ENCODE measurements around the gene ELMO3.

ELMO3 gene

DNA sequence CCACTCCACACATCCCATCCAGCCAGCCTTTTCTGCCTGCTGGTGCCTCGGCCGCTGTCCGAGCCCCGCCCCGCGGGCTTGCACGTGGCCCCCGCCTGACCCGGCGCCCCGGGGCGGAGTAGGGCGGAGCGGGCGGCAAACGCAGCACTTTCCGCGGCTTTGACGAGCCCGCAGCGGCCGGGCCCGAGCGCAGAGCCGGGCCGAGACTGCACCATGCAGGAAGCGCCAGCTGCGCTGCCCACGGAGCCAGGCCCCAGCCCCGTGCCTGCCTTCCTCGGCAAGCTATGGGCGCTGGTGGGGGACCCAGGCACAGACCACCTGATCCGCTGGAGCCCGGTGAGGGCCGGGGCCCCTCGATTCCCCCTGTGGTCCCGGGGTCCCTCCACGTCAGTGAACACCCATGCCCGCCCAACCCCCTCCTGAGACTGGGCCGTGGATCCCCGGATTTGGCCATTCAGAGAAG is 34.3 kb upstream of the ELMO3 start, which contains the start of gene HSF4:
Gene HSF4 (plus strand): TSS at position 147 of the 463 bp plus-strand sequence. CDS start 67 bp downstream, at position 214.
- peak; percentile 77 for DNase-seq (ENCODE audit: low spot score)

DNA sequence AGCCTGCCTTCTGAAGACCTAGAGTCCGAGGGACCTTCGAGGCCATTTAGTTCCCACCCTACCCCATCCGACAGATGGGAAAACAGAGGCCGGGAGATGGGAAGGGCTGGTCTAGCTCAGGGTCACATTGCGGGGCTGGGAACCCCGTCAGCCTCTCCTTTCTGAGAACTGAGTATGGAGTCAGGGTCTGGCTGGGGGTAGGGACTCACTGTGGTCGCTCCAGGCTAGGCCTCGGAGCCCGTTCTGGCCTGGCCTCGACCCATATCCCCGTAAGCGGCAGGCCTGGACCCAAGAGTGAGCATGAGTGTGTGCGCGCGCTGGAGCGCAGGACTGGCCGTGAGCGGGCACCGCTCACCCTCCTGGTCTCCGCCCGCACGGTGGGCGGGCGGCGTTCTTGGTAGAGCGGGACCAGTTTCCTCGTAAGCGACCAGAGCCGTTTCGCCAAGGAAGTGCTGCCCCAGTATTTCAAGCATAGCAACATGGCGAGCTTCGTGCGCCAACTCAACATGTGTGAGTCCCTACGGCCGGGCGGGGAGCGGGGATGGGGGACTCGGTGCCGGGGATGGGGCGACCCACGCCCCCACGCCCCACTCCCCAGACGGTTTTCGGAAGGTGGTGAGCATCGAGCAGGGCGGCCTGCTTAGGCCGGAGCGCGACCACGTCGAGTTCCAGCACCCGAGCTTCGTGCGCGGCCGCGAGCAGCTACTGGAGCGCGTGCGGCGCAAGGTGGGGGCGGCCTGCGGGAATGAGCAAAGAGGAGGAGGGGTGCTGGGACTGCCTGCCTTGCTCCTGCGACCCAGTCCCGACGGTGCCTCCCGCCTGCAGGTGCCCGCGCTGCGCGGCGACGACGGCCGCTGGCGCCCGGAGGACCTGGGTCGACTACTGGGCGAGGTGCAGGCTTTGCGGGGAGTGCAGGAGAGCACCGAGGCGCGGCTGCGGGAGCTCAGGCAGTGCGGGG is 33.5 kb upstream of the ELMO3 start:
- no peak for DNase-seq (ENCODE audit: low spot score)

DNA sequence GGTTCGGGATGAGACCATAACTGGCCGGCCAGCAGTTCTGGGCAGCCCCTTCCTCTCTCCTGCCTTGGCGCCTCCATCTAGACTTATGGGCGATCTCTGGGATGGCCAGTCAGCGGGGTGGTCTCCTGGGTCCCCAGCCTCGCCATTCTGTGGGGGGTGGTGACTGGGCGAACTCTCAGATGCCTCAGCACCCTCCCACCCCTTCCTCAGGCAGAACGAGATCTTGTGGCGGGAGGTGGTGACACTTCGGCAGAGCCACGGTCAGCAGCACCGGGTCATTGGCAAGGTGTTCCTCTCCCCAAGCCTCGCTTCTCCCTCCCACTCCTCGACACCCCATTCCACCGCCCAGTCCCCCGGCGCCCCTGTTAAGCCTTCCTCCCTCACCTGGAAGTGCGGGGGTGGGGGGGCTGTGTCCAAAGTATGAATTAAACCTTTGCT is 32.8 kb upstream of the ELMO3 start:
- DNase-seq (ENCODE audit: low spot score) = no peak

DNA sequence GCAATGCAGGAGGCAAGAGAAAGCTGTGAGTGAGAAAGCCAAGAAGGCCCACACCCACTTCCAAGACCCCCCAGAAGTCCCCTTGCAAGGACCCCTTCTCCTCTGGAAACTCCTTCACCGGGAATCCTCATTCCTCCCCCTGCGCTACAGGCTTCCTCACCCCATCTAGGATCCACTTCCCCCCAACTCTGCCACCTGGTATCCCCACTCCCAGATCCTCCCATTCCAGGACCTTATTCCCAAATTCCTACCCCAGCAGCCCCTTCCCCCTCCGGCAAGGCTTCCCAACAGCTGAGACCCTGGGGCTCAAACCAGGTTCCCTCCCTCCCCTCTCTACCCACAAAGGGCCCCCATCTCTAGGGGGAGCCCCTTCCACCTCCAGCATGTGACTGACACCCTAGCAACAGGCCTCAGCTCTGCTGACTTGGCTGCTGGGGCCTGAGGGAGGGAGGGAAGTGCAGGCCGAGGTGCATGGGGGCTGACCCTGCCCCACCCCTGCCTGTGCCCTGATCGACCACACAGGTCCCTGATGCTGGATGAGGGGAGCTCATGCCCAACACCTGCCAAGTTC is 32.2 kb upstream of the ELMO3 start:
- DNase-seq (ENCODE audit: low spot score) = no peak

DNA sequence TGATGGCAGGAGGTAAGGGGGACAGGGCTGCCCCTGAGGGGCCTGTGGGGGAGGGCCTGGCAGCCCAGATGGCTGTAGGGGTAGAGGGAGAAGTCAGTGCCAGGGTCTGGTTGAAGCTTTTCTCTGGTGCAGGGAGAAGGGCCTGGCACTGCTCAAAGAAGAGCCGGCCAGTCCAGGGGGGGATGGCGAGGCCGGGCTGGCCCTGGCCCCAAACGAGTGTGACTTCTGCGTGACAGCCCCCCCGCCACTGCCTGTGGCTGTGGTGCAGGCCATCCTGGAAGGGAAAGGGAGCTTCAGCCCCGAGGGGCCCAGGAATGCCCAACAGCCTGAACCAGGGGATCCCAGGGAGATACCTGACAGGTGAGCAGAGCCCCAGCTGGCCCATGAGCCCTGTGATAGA is 31.3 kb upstream of the ELMO3 start:
- DNase-seq (ENCODE audit: low spot score) = no peak

DNA sequence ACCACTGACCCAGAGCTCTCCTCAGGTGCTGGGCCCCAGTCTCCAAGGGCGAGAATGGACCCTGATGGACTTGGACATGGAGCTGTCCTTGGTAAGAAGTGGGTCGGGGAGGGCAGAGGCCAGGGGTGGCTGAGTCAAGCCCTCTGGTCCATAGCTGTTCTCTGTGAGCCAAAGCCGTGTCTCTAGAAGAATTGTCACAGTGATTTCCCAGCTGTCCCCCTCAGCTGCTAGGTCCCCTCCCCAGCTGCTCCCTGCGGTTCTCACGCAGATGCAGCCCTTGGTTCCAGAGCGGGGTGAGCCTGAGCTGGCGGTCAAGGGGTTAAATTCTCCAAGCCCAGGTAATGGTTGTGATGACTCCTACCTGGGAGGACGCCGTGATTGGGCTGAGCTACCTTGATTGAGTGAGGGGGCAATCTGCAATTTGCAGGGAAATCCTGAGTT is 29.9 kb upstream of the ELMO3 start:
- DNase-seq (ENCODE audit: low spot score) = no peak

DNA sequence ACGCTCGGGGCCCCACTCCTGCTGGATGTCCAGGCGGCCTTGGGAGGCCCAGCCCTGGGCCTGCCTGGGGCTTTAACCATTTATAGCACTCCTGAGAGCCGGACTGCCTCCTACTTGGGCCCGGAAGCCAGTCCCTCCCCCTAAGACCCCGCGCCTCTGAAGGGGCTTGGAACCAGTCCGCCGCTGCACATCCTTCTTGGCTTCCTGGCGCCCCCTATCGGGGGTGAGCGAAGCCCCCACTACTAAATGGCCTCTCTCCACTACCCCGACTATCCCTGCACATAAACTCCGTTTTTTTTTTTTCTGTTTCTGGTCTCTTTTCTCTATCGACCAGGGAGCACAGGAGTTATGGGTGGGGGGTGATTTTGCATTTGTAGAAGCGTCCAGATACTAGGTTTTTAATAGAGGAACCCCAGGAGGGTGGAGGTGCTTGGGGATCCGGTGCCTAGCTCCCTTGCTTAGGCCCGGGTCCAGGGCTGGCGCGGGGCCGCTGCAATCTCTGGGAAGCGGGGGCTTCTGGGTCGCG is 29.2 kb upstream of the ELMO3 start:
- DNase-seq (ENCODE audit: low spot score) = peak; percentile 37

DNA sequence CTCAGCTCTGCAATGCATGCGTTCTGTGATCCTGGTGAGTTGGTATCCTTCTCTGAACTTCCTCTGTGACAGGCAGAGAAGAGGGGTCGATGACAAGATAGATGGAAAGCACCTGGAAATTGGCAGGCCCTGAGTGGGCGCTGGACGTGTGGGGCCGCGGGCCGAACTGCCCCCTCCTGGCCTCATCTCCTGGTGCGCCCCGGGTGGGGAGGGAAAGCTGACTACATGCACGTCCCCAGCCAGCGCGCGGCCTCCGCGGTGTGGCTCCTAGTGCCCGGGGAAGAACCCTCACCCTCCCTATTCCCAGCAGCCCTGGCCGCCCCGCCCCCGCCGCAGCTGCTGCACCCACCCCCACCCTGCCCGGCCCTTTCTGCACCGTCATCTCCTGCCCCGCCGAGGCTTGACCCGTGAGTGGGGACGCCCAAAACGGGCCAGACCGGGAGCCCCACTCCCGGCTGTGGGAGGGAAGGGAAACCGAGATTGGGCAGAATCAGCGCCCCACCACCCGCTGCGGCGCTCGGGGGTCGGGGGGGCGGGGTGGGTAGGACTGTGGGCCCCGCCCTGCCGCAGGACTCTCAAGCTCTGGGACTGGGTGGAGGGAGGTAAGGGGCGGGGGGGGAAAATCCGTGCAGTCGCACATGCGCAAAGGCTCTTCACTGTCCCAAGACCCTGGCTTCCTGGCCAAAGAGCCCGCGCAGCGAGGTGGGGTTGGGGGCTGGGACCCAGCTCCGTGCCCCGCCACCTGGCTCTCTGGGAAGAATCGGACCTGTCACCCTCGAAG is 28.6 kb upstream of the ELMO3 start, which contains the start of gene NOL3:
Gene NOL3 (plus strand): TSS at position 371 of the 781 bp plus-strand sequence.
- DNase-seq (ENCODE audit: low spot score) = peak; percentile 94

DNA sequence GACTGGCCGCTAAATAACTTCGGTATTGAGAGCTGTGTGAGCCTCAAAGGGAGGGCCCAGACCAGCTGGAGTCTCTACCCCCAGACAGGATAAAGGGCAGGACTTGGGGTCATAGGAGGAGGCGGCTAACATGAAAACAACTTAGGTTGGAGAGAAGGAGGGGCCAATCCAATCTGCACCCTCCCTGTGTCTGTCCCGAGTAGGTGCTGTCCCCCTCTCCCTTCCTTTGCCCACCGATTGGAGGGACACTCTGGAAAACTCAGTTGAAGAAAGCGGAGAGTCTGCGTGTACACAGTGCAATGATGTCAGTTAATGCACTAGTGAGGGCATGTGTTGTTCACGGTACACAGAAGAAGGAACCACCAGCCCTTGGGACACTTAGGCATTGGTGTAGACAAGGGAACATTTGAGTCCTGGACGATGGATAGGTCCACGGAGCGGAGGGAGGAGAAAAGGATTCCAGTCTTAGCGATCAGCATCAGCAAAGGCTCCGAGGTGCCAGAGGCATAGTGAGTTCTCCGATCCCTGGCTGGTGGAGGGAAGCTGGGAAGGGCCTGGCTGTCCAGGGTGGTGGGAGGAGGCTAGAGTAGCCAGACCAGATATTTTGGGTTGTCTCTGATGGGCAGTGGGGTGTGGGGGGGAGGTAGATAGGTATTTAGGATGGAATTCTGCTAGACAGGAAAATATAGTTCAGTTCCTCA is 27.8 kb upstream of the ELMO3 start:
- no peak for DNase-seq (ENCODE audit: low spot score)

DNA sequence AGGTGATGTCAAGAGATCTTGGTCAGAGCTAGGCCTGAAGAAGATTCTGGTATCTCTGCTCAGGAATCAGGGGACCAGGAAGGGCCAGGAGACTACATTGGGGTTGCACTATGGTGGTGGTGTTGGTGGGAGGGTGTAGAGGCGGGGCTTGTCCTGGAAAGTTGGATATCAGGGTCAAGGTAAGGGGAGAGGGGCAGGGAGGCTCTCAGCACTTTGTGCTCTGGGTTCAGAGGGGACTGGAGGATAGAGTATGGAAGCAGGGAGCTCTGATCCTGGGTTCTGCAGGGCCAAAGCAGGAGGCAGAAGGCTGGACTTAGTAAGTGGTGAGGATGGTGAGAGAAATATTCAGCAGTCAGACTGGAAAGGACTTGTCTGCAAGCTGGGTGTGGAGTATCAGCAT is 25.6 kb upstream of the ELMO3 start:
- DNase-seq (ENCODE audit: low spot score) = no peak

DNA sequence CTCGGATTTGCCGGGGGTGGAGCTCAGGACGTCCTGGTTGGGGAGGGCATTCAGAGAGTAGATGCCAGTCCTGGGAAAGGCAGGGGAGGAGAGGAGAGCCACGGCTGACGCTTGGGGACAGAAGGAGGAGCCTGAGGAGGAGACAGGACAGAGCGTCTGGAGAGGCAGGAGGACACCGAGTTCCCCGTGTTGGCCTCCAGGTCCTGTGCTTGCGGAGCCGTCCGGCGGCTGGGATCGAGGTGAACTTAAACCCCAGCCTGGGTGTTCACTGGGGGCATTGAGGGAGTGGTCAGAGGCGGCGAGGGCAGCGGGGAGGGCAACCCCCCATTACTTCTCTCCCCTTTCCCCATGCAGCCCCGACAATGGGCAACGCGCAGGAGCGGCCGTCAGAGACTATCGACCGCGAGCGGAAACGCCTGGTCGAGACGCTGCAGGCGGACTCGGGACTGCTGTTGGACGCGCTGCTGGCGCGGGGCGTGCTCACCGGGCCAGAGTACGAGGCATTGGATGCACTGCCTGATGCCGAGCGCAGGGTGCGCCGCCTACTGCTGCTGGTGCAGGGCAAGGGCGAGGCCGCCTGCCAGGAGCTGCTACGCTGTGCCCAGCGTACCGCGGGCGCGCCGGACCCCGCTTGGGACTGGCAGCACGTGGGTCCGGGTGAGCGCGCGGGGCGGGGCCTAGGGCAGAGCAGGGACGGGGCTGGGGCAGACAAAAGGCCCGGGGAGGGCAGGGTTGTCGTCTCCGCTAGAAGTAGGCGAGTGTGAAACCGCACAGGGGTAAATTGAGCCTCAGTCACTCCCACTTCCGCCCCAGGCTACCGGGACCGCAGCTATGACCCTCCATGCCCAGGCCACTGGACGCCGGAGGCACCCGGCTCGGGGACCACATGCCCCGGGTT is 24.9 kb upstream of the ELMO3 start:
- DNase-seq (ENCODE audit: low spot score) = peak; percentile 87

DNA sequence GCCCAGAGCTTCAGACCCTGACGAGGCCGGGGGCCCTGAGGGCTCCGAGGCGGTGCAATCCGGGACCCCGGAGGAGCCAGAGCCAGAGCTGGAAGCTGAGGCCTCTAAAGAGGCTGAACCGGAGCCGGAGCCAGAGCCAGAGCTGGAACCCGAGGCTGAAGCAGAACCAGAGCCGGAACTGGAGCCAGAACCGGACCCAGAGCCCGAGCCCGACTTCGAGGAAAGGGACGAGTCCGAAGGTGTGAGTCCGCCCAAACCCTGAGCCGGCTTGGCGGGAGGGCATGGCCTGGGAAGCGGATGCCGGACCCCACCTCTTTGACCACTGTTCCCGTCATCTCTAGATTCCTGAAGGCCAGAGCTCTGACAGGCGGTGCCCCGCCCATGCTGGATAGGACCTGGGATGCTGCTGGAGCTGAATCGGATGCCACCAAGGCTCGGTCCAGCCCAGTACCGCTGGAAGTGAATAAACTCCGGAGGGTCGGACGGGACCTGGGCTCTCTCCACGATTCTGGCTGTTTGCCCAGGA is 24.2 kb upstream of the ELMO3 start:
- DNase-seq (ENCODE audit: low spot score) = no peak

DNA sequence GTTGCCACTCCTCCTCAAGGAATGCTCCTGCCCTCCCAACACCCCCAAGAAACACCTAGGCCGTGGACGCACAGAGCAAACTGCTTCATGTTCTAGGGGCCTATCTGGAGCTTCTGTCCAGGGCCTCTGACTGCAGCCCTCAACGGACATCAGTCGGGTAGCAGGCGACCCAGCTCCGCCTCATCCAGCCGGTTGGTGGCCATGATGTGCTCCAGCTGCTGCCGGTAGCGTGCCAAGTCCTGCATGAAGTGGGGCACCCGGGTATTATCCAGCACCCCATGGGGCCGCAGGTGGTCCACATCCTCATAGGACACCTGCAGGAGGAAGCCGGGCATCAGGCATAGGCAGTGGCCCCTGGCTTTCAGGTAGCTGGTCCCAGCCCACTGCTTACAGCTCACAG is 22.3 kb upstream of the ELMO3 start:
- DNase-seq (ENCODE audit: low spot score) = no peak

DNA sequence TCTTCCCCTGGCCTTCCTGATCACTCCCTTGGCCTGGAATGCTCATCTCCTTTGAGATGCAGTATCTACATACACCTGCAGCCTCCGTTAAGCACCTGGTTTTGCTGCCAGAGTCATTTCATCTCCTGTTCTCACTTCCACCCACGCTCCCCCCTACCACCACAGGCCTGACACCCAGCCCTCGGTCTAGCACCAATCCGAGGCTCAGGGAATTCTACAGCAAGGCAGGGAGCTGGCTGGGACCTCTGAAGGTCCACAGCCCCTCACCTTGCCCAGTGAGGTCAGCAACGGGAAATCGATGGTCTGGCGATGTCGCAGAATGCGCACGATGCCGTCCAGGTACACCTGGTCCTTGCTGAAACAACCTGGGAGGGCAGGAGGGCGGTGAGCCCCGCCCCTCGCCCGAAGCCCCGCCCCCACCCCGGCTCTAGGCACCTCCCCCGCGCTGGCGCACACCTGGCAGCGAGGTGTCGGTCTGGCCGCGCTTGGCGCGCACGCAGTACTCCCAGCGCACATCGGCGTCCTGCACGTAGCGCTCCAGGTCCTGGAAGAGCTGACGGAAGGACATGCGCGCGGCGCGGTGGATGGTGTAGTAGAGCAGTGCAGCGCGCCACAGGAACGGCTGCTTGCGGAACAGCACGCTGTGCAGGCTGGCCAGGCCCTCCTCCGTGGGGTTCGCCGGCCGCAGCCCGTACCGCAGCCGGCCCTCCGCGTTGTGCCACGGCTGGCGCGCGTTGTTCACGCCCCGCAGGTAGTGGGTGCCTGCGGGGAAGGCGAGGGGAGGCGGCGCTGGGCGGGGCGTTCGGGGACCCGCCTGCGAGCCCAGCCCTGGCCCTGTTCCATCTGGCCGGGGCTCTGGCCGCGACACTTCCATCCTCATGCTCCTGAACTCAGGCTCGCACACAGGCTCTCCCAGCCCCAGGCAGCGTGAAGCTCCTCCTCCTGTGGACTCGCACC is 20.9 kb upstream of the ELMO3 start:
- DNase-seq (ENCODE audit: low spot score) = peak; percentile 61

DNA sequence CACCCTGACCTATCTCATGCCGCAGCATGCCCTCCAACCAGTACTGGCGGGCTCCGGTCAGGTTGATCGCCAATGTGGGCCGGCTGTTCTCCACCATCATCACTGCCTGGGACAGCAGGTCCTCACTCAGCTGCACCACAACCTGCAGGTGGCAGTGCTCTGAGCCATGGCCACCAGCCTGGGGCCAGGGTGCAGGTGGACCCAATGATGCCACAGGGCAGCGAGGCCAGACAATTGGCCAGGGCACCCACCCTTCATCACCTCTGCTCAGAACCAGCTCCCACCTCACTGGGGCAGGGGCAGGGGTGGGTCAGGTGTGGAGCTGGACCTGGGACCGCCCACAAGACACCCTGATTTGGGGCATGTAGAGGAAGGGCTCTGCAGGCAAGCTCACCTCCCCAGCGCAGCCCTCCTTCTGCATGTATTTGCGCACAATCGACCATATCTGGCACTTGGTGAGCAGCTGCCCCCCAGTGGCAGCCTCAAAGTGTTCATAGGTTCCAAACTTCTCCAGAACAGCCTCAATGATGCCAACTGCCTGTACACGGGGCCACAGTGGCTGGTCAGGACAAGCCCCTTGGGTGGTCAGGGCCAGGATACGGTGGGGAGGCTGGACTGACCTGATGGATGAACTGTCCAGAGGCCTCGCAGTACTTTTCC is 19.4 kb upstream of the ELMO3 start:
- no peak for DNase-seq (ENCODE audit: low spot score)

DNA sequence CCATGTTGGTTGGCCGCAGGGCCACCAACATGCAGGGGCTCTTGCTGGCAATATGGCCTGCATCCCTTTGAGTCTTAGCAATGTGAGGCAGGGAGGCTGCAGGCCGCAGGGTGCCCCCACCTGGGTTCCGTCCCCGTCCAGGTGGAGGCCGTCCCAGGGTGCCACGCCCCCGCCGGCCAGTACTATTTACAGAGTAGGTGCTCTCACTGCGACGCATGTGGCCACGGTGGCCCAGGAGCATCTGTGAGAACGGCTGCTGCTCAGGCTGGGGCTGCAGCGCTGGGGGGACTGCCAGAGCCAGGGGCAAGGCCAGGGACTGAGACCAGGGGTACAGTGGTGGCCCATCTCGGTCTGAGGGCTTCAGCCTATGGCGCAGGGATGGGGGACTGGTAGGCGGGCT is 18.8 kb upstream of the ELMO3 start:
- no peak for DNase-seq (ENCODE audit: low spot score)

DNA sequence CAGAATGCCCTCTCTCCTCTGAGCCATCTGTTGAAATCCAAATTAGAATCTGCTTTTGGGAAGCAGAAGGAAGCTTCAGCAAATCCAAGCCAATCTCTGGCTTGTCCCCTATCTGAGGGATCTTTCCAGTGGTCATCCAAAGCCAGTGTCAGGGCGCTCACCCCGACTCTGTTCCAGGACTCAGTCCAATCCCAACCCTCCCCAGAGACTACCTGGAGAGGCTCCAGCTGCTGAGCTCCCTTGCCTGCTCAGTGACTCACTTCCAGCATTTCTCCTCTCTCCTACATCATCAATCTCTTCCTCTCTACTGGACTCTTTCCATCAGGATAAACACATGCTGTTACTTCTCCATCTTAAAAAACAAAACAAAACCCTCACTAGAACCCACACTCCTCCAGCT is 17.6 kb upstream of the ELMO3 start:
- DNase-seq (ENCODE audit: low spot score) = peak; percentile 83

DNA sequence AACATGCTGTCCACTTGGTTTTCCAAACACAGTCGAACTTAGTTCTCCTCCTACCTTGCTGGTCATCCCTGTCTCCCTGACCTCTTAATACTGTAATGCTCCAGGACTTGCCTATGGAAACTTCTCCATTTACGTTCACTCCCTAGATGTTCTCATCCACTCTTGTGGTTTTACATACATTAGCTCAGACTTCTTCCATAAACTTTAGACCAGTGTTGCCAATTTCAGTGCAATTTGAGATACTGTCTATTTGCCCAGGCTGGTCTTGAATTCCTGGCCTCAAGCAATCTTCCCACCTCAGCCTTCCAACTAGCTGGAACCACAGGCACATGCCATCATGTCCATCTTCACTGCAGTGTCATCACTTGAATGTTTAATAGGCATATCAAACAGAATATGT is 16.6 kb upstream of the ELMO3 start:
- DNase-seq (ENCODE audit: low spot score) = no peak

DNA sequence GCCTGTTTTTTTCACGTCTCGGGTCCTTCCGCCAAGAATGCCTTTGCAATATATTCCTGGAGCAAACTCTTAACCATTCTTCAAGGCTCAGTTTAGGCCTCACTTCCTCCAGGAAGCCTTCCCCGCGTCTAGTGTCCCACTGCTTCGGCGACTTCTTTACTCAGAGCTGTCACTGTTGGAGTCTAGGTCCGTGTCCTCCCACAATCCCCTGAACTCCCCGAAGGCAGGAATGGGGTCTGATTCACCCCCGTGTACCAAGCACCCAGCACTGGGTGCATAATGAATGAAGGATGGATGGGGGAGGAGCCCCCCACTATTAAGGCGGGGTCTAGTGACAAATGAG is 15.7 kb upstream of the ELMO3 start:
- DNase-seq (ENCODE audit: low spot score) = no peak
